GM10248 (cell line): ENCODE results near the gene OR8J3.

Source experiments
- CTCF ChIA-PET: fragments of 300-600 bp; sonication (Branson Sonifier 250); formaldehyde crosslinking; extraction: SDS; loops from one replicate; lab custom pipeline; 2021; ENCODE audit warnings: antibody characterized with exemption; lab: Yijun Ruan, JAX
- POLR2A ChIA-PET: fragments of 350-650 bp; sonication (Branson Sonifier 250); formaldehyde crosslinking; extraction: SDS; loops from one replicate; lab custom pipeline; 2020; ENCODE audit warnings: antibody characterized with exemption; lab: Yijun Ruan, JAX
- DNase-seq: peaks from one replicate; pipeline ENCODE4 v3.0.0; 2012; ENCODE audit errors: extremely low spot score
- TF ChIP-seq, protein P1 (sequence below): IDR thresholded peaks from 2 replicates; pipeline ENCODE4 v1.5.1; 2012; ENCODE audit warnings: mild to moderate bottlenecking, low read depth; ENCODE audit errors: extremely low read depth, missing control alignments, control extremely low read depth

OR8J3 gene

DNA sequence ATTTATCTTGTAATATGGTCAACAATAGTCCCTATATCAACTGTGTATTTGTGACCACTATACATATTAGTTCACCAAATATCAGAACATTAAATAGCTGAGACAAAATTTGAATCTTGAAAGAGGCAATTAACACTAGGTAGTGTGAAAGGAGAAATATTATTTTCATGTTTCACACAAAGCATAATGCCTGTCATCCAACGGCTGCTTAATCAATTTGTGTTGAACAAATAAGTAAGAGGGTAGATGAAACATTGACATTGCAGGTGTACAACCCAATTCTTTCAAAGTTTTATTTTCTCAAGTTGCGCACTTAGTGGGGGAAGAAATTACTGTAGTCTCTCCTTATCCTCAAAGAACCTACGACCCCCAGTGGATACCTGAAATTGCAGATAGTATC lies 50.3 kb downstream of the OR8J3 start:
- no peak for DNase-seq
- TF ChIP-seq, protein P1, sequence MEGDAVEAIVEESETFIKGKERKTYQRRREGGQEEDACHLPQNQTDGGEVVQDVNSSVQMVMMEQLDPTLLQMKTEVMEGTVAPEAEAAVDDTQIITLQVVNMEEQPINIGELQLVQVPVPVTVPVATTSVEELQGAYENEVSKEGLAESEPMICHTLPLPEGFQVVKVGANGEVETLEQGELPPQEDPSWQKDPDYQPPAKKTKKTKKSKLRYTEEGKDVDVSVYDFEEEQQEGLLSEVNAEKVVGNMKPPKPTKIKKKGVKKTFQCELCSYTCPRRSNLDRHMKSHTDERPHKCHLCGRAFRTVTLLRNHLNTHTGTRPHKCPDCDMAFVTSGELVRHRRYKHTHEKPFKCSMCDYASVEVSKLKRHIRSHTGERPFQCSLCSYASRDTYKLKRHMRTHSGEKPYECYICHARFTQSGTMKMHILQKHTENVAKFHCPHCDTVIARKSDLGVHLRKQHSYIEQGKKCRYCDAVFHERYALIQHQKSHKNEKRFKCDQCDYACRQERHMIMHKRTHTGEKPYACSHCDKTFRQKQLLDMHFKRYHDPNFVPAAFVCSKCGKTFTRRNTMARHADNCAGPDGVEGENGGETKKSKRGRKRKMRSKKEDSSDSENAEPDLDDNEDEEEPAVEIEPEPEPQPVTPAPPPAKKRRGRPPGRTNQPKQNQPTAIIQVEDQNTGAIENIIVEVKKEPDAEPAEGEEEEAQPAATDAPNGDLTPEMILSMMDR: no peak
- POLR2A ChIA-PET: no interaction called here
- CTCF ChIA-PET: no interaction called here
